ENCODE data around the gene MAP4K4.

DNA sequence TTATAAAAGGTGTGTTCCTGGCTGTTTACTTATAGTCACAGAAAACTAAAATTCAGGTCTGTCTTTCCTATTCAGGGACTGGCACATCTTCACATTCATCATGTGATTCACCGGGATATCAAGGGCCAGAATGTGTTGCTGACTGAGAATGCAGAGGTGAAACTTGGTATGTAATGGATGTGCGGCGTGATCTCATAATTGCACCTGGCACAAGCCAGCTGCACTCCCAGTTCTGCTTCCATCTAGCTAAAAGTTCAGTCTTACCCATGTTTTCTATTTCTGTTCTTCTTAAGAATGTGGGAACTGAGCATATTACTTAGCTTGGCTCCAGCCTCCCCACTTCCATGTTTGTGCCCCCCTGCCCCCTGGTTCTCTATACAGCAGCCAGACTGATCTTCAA, 131.9 kb downstream of the MAP4K4 start:
- TF ChIP-seq, protein P1, sequence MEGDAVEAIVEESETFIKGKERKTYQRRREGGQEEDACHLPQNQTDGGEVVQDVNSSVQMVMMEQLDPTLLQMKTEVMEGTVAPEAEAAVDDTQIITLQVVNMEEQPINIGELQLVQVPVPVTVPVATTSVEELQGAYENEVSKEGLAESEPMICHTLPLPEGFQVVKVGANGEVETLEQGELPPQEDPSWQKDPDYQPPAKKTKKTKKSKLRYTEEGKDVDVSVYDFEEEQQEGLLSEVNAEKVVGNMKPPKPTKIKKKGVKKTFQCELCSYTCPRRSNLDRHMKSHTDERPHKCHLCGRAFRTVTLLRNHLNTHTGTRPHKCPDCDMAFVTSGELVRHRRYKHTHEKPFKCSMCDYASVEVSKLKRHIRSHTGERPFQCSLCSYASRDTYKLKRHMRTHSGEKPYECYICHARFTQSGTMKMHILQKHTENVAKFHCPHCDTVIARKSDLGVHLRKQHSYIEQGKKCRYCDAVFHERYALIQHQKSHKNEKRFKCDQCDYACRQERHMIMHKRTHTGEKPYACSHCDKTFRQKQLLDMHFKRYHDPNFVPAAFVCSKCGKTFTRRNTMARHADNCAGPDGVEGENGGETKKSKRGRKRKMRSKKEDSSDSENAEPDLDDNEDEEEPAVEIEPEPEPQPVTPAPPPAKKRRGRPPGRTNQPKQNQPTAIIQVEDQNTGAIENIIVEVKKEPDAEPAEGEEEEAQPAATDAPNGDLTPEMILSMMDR (IDR thresholded peaks at IDR 0.05): no peak
- TF ChIP-seq POLR2A (IDR thresholded peaks at IDR 0.05): no peak
